GM18508 (cell line): Measurements from ENCODE around the gene URAD.

Experiments
- ATAC-seq: cut with Tn5 transposase; IDR thresholded peaks from one replicate; pipeline ENCODE4 v1.9.1; 2021; ENCODE audit warnings: moderate number of reproducible peaks; ENCODE audit not compliant: insufficient read depth, unreplicated experiment

URAD gene

DNA sequence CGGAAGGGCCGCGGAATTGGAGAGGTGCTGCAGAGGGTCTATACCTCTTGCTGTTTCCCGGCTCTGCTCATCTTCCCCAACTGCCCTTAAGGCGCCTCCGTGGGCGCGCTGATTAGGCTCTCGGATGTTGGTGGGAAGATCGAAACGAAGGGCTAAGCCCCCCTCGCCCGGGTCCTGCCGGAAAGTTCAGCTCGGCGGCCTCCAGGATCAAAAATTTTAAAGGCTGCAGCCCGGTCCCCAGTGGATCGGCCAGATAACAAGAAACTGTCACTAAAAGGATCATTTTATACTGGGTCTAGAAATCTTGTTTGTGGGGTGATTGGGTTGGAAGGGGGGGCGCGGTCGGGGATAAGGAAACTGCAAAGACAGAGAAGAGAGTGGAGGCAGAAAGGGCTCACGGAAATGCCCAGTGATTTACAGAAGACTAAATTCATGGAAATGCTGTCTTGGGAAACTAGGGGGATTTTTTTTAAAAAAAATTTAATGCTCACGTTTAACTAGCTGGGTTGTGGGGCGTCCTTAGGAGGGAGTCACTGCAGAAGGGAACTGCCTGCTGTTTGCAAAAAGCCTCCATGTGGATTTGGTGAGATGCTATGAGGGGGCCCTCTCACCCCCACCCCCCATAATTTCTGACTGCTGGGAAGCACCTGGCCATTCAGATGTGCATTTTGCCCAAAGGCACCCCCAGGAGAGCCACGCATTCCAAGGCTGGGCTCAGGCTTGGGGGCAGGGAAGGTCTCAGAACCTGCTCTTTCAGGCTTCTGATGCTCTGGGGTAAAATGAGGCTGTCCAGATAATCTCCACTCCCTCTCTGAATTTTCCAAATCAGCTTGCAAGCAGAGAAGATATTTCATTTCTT, 27.0 kb downstream of the URAD start:
- no peak for ATAC-seq

DNA sequence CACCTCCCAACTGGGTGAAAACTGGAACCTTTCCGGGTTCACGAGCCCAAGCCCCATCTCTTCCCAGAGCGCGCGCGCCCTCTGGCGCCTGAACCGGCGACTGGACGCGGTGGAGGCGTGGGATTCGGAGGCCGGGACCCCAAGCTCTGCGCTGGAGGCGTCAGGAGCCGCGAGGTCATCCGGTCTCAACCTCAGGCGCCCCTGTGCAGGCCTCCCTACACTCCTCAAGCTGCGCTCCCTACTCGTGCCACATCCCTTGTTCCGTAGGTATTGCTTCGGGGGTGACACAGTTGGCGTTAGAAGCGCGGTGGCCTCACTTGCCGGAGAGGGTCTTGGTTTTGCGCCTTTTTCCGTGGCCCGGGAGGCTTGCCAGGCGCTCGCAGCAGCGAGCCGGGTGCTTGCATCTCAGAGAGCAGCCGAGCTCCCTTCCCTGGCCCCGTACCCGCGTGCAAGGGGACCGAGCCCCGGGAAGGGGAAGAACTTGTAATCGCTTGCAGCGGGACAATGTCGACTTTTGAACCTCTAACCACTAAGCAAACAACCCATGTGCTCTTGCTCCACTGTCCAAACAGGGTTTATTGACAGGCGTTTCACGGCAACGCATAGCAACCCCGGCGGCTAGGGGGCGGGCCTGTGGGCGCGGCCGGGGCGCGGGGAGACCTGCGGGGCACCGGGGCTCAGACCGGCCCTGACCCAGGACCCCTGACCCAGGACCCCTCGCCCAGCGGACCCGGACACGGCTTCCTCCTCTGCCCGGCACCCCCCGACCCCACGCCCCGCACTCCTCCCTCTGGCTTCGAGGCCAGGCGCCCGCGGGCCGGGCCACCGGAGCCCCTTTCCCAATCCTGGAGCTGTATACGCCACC, 27.9 kb downstream of the URAD start:
- ATAC-seq: no peak

DNA sequence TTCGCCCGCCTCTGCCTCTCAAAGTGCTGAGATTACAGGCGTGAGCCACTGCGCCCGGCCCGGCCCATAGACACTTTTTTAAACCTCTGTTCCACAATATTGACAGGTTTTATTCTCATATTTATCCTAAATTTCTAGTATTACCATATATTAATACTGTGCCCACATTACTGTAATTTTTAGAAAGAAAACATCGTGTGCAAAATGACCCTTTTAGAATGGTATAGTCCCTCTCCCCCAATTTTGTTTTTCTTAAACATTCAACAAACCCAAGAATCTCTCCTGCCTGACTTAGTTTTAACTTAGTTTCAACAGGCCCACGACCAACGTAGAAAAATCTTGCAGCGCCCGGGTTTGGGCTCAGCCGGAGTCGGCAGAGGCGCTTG, 28.5 kb downstream of the URAD start:
- ATAC-seq: no peak

DNA sequence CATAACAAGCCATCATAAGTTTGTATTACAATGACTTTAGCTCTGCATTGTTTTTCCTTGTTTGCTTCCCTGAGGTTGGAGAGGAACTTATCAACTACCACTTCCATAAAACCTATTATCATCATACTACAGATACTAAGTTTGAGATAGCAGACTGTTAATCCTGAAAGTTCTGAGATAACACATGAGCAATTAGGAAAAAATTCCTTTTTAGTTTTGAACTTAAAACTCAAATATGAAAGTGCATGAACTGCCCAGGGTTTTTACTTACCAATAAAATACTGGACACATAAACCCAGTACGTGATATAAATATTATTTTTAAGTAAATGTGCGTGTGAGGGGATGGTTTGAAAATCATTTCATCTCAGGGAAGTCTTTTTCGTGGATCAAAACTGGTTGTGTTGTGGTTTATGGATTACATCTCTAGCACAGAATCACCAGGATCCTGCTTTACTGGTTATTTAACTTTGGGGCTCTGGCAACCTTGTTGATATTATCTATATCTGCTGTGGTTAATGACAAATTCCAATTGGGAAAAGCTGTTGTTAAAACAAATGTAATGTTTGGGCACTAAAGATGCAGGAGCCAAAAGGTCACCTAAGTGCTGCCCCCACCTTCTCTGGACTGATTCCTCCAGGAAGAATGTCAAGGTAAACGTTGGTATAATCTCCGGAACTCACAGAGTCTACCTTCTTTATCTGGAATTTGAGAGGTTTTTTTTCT, 31.8 kb downstream of the URAD start:
- ATAC-seq: no peak

DNA sequence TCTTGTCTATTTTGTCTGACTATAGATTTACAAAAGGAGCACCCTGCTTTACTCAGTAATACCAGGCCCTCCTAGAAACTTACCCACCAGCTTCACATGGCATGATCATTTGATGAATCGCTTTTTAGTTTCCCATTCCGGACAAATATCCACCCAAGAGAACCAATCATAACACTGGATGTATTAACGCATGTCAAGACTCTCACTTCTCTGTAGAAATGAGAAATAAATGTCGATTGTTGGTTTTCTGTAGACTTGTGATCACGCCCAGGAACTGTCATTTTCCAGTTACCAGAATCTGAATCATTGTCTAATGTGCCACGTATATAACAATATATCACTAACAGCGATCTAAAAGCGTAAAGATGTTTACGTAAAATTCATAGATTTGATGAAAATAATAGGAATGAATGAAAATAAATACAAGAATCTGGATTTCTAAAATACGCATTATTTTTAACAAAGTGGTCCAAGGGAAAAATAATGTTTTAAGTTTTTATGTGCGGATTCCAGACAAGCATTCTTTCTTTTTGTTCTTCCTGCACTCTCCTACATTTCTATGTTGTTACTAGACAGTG, 33.4 kb downstream of the URAD start:
- ATAC-seq: no peak

DNA sequence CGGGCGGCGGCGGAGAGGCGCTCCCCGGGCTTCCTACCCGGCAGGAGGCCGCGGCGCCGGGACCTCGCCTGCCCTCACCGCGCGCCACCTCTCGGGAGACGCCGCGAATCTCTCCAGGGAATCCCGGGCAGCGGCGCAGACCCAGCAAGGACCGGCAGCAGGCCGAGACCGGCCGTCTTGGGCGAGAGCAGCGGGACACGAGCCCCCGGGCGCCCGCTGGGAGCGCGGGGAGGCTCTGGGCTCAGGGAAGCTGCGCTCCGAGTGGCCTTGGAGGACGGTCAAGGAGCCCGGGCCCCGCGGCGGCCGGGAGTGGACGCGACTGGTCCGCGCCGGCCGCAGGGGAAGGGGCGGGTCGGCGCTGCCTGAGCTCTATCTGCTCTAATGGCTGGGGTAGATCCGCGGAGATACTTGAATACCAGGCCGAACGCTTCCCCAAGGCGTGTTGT, 34.1 kb downstream of the URAD start:
- ATAC-seq: no peak

DNA sequence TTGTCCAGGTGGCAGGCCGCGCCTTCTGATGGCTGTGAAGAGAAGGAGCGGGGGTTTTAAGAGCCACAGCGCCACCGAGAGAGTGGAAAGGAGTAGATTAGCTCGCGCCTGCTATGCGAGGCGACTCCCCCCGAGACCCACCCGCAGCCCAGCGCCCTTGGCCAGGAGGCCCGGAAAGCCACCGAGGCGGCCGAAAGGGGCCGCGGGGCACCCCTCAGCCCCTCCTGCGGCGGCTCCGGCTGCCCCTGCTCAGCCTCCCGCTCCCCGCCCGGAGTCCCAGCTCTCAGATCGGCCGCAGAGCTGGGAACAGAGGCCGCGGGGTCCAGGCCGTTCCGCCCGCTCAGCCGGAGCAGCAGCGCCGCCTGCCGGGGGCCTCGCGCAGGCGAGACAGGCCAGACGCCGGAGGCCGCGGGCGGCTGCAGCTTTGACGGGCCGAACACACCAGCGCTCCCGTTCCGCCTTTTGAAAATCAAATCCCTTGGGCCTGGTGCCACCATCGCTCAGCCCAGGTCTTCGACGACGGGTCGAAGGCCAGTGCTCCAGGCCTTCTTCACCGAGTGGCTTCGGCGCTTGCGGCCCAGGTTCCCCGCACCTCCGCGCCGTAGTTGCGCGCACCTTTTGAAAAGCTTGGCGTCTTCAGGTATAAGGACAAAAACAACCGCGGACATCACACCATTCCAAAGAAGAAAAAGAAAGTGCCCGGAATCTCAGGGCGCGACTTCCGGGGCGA, 34.7 kb downstream of the URAD start:
- peak; percentile 51 for ATAC-seq

DNA sequence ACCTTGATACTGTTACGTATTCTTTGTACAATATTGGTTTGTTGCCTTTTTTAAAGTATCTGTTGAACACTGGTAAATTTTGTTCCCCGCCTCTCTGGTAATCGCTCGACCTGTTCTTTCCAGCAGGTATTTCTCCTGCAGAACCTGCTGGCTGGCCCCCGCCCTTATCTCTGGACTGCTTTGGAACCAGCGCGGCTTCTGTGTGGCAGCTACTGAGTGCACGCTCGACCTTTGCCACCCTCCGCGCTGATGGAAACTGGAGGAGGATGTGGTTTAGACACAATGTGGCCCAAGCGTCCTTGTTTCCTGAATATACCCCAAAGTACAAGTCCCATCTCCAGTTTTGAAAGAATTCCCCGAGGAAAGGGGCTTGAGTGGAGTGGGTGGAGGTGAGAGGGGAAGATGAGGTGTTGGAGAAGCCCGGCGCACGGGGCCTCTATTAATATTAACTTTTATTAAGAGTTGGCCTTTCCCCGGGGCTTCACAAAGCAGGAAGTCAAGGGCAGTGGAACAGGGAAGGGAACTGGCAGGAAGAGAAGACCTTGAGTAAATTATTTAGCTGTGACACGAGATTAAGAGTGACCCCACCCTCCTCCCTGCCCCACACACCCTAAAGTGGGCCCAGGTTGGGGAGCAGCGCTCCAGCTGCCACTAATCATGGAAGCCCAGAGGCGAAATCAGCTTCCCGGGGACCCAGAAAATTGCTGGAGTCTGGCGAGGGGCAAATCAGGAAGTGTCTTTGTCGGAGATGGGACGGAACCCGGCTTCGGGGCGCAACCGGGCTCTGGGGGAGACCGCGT, 35.4 kb downstream of the URAD start:
- ATAC-seq: peak; percentile 22

DNA sequence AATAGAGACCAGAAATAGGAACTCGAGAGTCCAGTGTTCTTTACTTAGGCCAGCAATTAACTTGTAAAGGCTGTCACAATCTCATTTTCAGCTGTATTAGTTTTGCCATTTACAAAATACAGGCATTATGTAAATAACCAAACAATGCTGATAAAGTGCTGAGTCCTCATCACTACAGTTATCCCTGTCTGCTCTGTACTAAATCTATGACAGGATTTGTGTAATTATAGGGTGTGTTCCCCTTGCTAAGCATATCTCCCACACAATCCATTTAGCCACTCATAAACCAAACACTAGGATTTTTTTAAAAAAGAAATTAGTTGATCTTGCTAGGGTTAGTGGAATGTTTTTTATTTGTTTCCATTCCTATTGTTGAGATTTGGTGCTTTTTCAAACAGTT, 45.5 kb downstream of the URAD start:
- no peak for ATAC-seq

DNA sequence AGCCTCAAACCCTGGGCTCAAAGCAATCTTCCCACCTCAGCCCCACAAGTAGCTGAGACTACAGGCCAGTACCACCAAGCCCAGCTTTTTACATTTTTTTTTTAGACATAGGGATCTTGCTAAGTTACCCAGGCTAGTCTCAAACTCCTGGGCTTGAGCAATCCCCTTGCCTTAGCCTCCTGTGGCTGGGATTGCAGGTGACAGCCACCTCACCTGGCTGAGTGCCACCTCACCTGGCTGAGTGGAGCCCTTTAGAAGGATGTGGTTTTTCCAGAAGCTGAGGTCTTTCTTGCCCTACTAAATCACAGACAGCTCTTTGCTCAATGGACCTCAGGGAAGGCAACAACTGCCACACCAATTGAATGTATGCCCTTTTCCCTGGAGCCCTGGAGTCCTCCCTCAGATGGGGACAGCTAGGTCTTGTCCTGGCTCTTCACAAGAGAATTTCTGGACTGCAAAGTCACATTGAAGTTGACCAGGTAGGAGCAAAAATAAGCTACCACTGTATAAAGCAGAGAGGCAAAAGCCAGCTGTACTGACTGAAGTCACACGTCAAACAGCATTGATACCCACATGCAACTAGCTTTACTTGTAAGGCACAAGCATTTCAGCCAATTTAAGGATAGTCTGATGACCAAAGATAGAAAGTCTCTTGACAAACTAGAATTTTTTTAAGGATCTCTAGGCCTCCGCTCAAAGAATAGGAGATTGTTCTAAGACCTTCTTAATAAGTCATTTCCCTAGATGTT, 54.7 kb downstream of the URAD start:
- no peak for ATAC-seq

DNA sequence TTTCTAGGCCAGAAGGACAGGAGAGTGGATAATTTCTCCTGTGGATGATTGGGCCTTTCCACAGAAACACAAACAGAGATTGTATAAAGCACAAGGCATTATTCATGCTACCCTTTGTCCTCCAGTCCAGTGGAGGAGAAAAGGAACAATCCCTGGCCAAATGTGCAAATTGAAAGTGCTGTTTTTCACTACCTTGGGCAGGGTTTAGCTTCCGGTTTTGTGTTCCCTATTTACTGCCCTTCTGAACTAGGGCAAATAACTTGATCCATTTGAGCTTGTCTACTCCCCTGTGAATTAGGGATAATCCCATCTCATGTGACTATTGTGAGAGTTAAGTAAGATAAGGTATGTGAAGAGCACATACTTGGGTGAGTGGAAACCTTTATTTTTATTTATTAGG, 55.4 kb downstream of the URAD start:
- no peak for ATAC-seq

DNA sequence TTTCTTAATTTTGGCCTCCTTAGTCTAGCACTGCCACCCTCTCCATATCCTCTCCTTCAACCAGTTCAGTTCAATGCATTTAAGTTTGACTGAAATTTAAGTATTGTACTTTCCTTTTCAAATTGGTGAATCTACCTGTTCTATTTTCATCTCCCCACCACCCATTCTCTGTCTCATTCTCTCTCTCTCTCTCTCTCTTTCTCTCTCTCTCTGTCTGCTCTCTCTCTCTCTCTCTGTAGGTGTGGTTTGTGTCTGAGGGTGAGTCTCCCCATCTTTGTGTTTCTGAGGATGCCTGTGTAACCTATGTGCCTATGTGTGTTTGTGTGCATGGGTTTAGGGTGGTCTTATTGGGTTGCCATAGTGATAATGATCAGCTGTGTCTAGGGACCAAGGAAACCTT, 58.6 kb downstream of the URAD start:
- no peak for ATAC-seq

DNA sequence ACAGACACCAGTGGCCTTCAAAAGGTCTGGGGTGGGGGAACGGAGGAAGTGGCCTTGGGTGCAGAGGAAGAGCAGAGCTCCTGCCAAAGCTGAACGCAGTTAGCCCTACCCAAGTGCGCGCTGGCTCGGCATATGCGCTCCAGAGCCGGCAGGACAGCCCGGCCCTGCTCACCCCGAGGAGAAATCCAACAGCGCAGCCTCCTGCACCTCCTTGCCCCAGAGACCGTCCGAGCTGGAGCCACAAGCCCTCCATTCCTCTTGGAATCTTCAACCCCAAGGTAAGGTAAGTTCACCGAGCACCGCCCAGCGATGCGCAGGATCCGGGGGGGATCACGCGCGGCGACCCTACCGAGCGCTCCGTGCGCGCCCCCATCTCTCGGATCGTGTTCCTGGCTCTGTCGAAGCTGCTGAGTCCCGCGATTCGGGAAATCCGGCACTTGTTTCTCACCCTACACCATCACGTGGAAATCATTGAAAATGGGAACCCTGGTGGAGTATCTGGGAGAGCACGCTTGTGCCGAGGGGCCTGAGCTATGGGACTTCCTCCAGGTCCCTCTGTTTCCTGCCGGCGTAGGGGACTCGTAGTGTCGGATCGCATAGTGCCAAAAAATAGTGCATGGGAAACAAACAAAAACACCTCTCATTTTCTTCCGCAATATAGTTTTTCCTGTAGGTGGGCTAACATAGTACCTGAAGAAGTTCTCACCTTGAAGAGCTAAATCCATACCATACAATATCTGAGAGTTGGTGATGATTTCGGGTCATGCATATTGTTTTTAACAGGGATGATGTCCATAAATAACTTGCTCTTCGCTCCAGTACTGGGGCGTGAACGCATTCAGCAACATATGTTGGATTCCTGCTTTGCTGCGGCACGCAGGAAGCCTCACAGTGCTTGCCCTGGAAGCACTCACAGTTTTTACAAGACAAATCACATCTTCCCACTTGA, 59.4 kb downstream of the URAD start:
- no peak for ATAC-seq

DNA sequence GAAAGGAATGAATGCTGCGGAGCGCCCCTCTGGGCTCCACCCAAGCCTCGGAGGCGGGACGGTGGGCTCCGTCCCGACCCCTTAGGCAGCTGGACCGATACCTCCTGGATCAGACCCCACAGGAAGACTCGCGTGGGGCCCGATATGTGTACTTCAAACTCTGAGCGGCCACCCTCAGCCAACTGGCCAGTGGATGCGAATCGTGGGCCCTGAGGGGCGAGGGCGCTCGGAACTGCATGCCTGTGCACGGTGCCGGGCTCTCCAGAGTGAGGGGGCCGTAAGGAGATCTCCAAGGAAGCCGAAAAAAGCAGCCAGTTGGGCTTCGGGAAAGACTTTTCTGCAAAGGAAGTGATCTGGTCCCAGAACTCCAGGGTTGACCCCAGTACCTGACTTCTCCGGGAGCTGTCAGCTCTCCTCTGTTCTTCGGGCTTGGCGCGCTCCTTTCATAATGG, 60.1 kb downstream of the URAD start:
- no peak for ATAC-seq
